OCI-LY1 (cell line): ENCODE results near the gene DPH1.

ENCODE experiments used
- CTCF ChIP-seq: fragments of 200-600 bp; sonication (generic), shearing (Covaris generic); IDR thresholded peaks from 2 replicates; pipeline ENCODE4 v1.5.1; 2017; ENCODE audit warnings: mild to moderate bottlenecking, antibody characterized with exemption, low read length, moderate library complexity, mixed read lengths
- EZH2 ChIP-seq: fragments of 200-600 bp; sonication (generic), shearing (Covaris generic); IDR thresholded peaks from 2 replicates; pipeline ENCODE4 v1.8.0; 2017; ENCODE audit warnings: borderline replicate concordance, mixed run types, mild to moderate bottlenecking, antibody characterized with exemption, low read length, moderate library complexity, mixed read lengths

- TF ChIP-seq CTCF (no peak; the same call in 1 of the 2 replicates), EZH2 (no peak)
These were observed 40.5 kb downstream of the DPH1 start for GRCh38 chr17:2070241-2071023.
